ENCODE measurements around the gene FAM168A. TPM values are rescaled to one million over a fixed set of nuclear protein-coding genes. Genes with fewer than 3 reads are reported as not detected.

Gene FAM168A
- total RNA-seq, 1 donor from 2014 or later, result 21.4 TPM

- intact Hi-C loops (cut with DNase I), result no loop called here
- no peak for DNase-seq (ENCODE audit: extremely low spot score in 2 of 2)
- TF ChIP-seq POLR2A (IDR thresholded peaks at IDR 0.05), result no peak
- no peak for TF ChIP-seq POLR2AphosphoS5 (IDR thresholded peaks at IDR 0.05; ENCODE audit: insufficient read depth in 1 of 2, low read depth in 1 of 2)
- TF ChIP-seq, protein P1, sequence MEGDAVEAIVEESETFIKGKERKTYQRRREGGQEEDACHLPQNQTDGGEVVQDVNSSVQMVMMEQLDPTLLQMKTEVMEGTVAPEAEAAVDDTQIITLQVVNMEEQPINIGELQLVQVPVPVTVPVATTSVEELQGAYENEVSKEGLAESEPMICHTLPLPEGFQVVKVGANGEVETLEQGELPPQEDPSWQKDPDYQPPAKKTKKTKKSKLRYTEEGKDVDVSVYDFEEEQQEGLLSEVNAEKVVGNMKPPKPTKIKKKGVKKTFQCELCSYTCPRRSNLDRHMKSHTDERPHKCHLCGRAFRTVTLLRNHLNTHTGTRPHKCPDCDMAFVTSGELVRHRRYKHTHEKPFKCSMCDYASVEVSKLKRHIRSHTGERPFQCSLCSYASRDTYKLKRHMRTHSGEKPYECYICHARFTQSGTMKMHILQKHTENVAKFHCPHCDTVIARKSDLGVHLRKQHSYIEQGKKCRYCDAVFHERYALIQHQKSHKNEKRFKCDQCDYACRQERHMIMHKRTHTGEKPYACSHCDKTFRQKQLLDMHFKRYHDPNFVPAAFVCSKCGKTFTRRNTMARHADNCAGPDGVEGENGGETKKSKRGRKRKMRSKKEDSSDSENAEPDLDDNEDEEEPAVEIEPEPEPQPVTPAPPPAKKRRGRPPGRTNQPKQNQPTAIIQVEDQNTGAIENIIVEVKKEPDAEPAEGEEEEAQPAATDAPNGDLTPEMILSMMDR (IDR thresholded peaks at IDR 0.05), result no peak
Measured at GRCh38 chr11:73509188-73509587, 88.7 kb downstream of the FAM168A start.

GRCh38 chr11:73508243-73509176 is 89.4 kb downstream of the FAM168A start:
- Histone ChIP-seq H3K4me1 (no peaks in the 10 kb centered on the region), H3K9me3 (no peaks in the 10 kb centered on the region), H3K27me3 (no peaks in the 10 kb centered on the region), H3K27ac (no peak overlapping the region), H3K36me3 (no peaks in the 10 kb centered on the region), H3K4me3 (no peak overlapping the region)
- intact Hi-C loops (cut with DNase I), result no loop called here
- TF ChIP-seq POLR2A (IDR thresholded peaks at IDR 0.05), result no peak
- DNase-seq (ENCODE audit: extremely low spot score in 2 of 2), result no peak

More at GRCh38 chr11:73509188-73509587, 88.7 kb downstream of the FAM168A start:
- H3K36me3 ChIP-seq, result no peaks in the 10 kb centered on the region
- no peaks in the 10 kb centered on the region for H3K27me3 ChIP-seq
- H3K4me1 ChIP-seq, result no peaks in the 10 kb centered on the region
- no peak overlapping the region for H3K4me3 ChIP-seq
- H3K27ac ChIP-seq, result no peak overlapping the region
- H3K9me3 ChIP-seq, result no peaks in the 10 kb centered on the region

- intact Hi-C loops (cut with DNase I), result no loop called here
- no peak for DNase-seq (ENCODE audit: extremely low spot score in 2 of 2)
- H3K4me1 ChIP-seq, result no peaks in the 10 kb centered on the region
- H3K27me3 ChIP-seq, result no peaks in the 10 kb centered on the region
- no peak overlapping the region for H3K4me3 ChIP-seq
- TF ChIP-seq, protein P1 (IDR thresholded peaks at IDR 0.05), result no peak
- no peak for TF ChIP-seq POLR2AphosphoS5 (IDR thresholded peaks at IDR 0.05; ENCODE audit: insufficient read depth in 1 of 2, low read depth in 1 of 2)
- TF ChIP-seq POLR2A (IDR thresholded peaks at IDR 0.05), result no peak
- no peaks in the 10 kb centered on the region for H3K9me3 ChIP-seq
- H3K27ac ChIP-seq, result no peak overlapping the region
- no peaks in the 10 kb centered on the region for H3K36me3 ChIP-seq
Measured at GRCh38 chr11:73507086-73507485, 90.8 kb downstream of the FAM168A start.

GRCh38 chr11:73506038-73506437 is 91.9 kb downstream of the FAM168A start:
- Histone ChIP-seq H3K4me3 (no peak overlapping the region), H3K36me3 (no peaks in the 10 kb centered on the region), H3K9me3 (no peaks in the 10 kb centered on the region), H3K27me3 (no peaks in the 10 kb centered on the region), H3K4me1 (no peaks in the 10 kb centered on the region), H3K27ac (no peak overlapping the region)
- intact Hi-C loops (cut with DNase I), result no loop called here
- no peak for TF ChIP-seq POLR2AphosphoS5 (IDR thresholded peaks at IDR 0.05; ENCODE audit: insufficient read depth in 1 of 2, low read depth in 1 of 2)
- TF ChIP-seq, protein P1 (IDR thresholded peaks at IDR 0.05), result no peak
- TF ChIP-seq POLR2A (IDR thresholded peaks at IDR 0.05), result no peak
- DNase-seq (ENCODE audit: extremely low spot score in 2 of 2), result no peak

- peaks cover 14% of the 10 kb centered on the region for H3K4me1 ChIP-seq
- TF ChIP-seq POLR2A (IDR thresholded peaks at IDR 0.05), result no peak
- TF ChIP-seq, protein P1 (IDR thresholded peaks at IDR 0.05), result no peak
- TF ChIP-seq POLR2AphosphoS5 (IDR thresholded peaks at IDR 0.05; ENCODE audit: insufficient read depth in 1 of 2, low read depth in 1 of 2), result no peak
- H3K27me3 ChIP-seq, result no peaks in the 10 kb centered on the region
- no peaks in the 10 kb centered on the region for H3K36me3 ChIP-seq
- intact Hi-C loops (cut with DNase I), result no loop called here
- no peaks in the 10 kb centered on the region for H3K9me3 ChIP-seq
- no peak for DNase-seq (ENCODE audit: extremely low spot score in 2 of 2)
- H3K4me3 ChIP-seq, result no peak overlapping the region
- H3K27ac ChIP-seq, result no peak overlapping the region
Measured at GRCh38 chr11:73498343-73498742, 99.6 kb downstream of the FAM168A start.
